Measurements from ENCODE around the gene GET4.
A peak's percentile ranks its signal among the peaks of the same experiment; 100 is the strongest.
"Not testable (repeated sequence)": the region's sequence is repeated elsewhere in the genome, so short reads cannot be mapped to it uniquely, and the experiment has no call there.

GET4 gene

GRCh38 chr7:915291-916218 is 39.2 kb downstream of the GET4 start:
- DNase-seq (ENCODE audit: low spot score), result no peak

GRCh38 chr7:916291-916941 is 40.1 kb downstream of the GET4 start:
- peak; percentile 78 for DNase-seq (ENCODE audit: low spot score)

GRCh38 chr7:917255-918117 is 41.1 kb downstream of the GET4 start:
- DNase-seq (ENCODE audit: low spot score), result no peak

GRCh38 chr7:918118-918425 is 41.7 kb downstream of the GET4 start:
- DNase-seq (ENCODE audit: low spot score), result no peak

GRCh38 chr7:918441-919113 is 42.2 kb downstream of the GET4 start:
- no peak for DNase-seq (ENCODE audit: low spot score)

GRCh38 chr7:919114-919442 is 42.7 kb downstream of the GET4 start:
- DNase-seq (ENCODE audit: low spot score), result no peak

- DNase-seq (ENCODE audit: low spot score), result peak; percentile 56
Measured at GRCh38 chr7:919924-920341, 43.6 kb downstream of the GET4 start.

- peak; percentile 94 for DNase-seq (ENCODE audit: low spot score)
Measured at GRCh38 chr7:920351-921070, 44.2 kb downstream of the GET4 start.

- DNase-seq (ENCODE audit: low spot score), result no peak
Measured at GRCh38 chr7:921071-921461, 44.7 kb downstream of the GET4 start.

- peak; percentile 66 for DNase-seq (ENCODE audit: low spot score)
Measured at GRCh38 chr7:921581-922333, 45.4 kb downstream of the GET4 start.

GRCh38 chr7:922334-923107 is 46.2 kb downstream of the GET4 start:
- DNase-seq (ENCODE audit: low spot score), result peak; percentile 69

GRCh38 chr7:923108-924041 is 47.0 kb downstream of the GET4 start:
- DNase-seq (ENCODE audit: low spot score), result peak; percentile 98

GRCh38 chr7:924042-924441 is 47.7 kb downstream of the GET4 start:
- DNase-seq (ENCODE audit: low spot score), result not testable (repeated sequence)

GRCh38 chr7:924541-925231 is 48.3 kb downstream of the GET4 start:
- DNase-seq (ENCODE audit: low spot score), result peak; percentile 78

GRCh38 chr7:925601-926000 is 49.2 kb downstream of the GET4 start:
- peak; percentile 97 for DNase-seq (ENCODE audit: low spot score)

- peak; percentile 98 for DNase-seq (ENCODE audit: low spot score)
Measured at GRCh38 chr7:926061-927030, 50.0 kb downstream of the GET4 start.

All from SW480 (cell line).